ENCODE data around the gene LRG1. TPM values are rescaled to one million over a fixed set of nuclear protein-coding genes. Genes with fewer than 3 reads are reported as not detected.
"Not testable (repeated sequence)": the region's sequence is repeated elsewhere in the genome, so short reads cannot be mapped to it uniquely, and the experiment has no call there.

Gene LRG1
- total RNA-seq, 2 experiments from 2014 or later, result 0.88 to 0.92 TPM

DNA sequence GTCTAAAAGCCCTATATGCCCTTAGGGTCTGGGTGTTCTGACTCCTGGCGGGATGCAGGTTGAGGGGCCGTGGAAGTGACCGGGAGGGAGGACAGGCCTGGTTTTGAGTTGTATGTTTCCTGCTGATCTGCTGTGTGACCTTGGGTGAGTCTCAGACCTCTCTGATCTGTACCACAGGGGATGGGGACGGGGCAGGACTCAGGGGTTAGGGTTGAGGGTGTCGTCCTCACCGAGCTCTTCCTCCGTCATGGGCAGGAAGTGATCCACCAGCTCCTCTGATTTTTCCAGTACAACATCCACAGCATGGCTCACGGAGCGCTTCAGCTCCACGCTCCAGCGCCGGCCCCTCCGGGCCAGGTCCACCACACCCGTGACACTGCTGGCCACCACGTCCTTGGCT lies 11.0 kb downstream of the LRG1 start:
- no peak for DNase-seq
- intact Hi-C loops (cut with micrococcal nuclease), result loop anchor here (10.0 kb wide), 1 partner anchor 264 kb away; no protein-coding TSS in a partner anchor
- H3K4me3 Mint-ChIP-seq, result no peak overlapping the region
- no peaks in the 10 kb centered on the region for H3K36me3 Mint-ChIP-seq
- H3K9me3 Mint-ChIP-seq, result no peaks in the 10 kb centered on the region
- POLR2A ChIA-PET, result no interaction called here
- CTCF ChIA-PET, result no interaction called here
- peaks cover 9% of the 10 kb centered on the region for H3K27me3 Mint-ChIP-seq
- H3K4me1 Mint-ChIP-seq (ENCODE audit: low read depth), result no peaks in the 10 kb centered on the region
- no peak overlapping the region for H3K27ac Mint-ChIP-seq

DNA sequence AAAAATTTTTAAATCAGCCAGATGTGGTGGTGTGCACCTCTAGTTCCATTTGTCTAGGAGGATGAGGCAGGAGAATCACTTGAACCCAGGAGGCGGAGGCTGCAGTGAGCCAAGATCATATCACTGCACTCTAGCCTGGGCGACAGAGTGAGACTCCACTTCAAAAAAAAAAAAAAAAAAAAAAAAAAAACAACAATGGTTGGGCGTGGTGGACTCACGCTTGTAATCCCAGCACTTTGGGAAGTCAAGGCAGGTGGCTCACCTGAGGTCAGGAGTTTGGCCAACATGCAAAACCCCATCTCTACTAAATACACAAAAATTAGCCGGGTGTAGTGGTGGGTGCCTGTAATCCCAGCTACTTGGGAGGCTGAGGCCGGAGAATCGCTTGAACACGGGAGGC lies 12.5 kb downstream of the LRG1 start:
- H3K4me3 Mint-ChIP-seq, result not testable (repeated sequence)

DNA sequence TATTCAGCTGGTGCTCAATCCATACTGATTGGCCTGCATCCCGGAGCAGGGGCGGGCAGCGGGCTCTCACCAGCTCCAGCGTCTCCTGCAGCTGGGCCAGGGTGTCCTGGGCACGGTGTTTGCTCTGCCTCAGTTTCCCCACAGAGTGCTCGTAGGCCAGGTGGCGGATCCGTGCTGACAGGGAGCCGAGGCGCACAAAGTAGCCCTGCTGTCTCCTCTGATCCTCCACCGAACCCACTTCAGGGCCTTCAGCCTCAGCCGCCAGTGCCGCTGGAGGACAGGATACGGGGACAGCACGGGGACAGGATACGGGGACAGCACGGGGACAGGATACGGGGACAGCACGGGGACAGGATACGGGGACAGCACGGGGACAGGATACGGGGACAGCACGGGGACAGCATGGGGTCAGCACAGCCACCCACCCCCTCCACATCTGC lies 14.3 kb downstream of the LRG1 start:
- H3K27ac Mint-ChIP-seq, result no peak overlapping the region
- POLR2A ChIA-PET, result no interaction called here
- peaks cover 7% of the 10 kb centered on the region for H3K27me3 Mint-ChIP-seq
- H3K36me3 Mint-ChIP-seq, result no peaks in the 10 kb centered on the region
- H3K4me1 Mint-ChIP-seq (ENCODE audit: low read depth), result no peaks in the 10 kb centered on the region
- CTCF ChIA-PET, result interaction anchor here (0.6 to 3.3 kb wide), 20 partner anchors 10 to 291 kb away, joined by 3 to 33 read pairs (median 4); partner anchors contain the start of genes MPND, PLIN5 and YJU2
- no peaks in the 10 kb centered on the region for H3K9me3 Mint-ChIP-seq
- intact Hi-C loops (cut with micrococcal nuclease), result loop anchor here (10.0 kb wide), 1 partner anchor 261 kb away; no protein-coding TSS in a partner anchor
- DNase-seq, result no peak
- H3K4me3 Mint-ChIP-seq, result no peak overlapping the region

More for the DNA sequence above, 12.5 kb downstream of the LRG1 start:
- intact Hi-C loops (cut with micrococcal nuclease), result loop anchor here (10.0 kb wide), 1 partner anchor 263 kb away; no protein-coding TSS in a partner anchor
- H3K27me3 Mint-ChIP-seq; H3K36me3 Mint-ChIP-seq; DNase-seq; H3K9me3 Mint-ChIP-seq; POLR2A ChIA-PET; H3K4me1 Mint-ChIP-seq (ENCODE audit: low read depth); CTCF ChIA-PET; H3K27ac Mint-ChIP-seq: not testable (repeated sequence)

DNA sequence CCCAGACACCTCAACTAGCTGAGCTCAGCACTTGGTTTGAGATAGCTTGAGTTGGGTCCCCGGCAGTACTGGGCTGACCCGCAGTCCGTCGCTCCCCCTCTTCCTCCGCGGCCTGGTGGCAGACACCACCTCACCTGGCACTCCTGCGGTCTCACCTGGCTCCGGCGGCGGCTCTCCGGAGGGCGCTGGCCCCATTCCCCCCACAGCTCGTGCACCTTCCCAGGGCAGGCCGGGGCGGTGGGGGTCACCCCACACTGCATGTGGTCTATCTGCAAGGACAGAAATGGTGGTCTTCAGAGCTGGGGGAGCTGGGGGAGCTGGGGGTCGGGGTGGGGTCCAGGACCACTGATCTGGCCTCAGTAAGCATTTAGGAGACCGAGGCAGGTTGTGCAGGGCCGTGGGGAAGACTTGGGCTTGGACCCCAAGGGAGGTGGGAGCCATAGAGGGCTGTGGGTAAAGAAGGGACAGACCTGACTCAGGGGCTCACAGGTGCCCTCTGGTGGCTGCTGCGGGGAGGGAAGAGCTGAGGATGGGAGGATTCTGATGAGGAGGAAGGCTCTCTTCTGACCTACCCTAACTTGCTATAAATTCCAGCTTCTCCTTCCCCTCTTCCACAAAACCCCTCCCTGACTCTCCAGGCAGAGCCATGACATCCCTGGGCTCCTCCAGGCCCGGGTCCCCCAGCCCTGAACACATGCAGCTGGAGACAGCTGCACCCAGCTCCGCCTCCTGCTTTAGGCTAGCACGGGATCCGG lies 14.9 kb downstream of the LRG1 start:
- Mint-ChIP-seq H3K27ac (no peak overlapping the region), H3K27me3 (peaks cover 7% of the 10 kb centered on the region), H3K9me3 (no peaks in the 10 kb centered on the region), H3K4me1 (ENCODE audit: low read depth) (no peaks in the 10 kb centered on the region), H3K36me3 (no peaks in the 10 kb centered on the region), H3K4me3 (no peak overlapping the region)
- peak; percentile 80 for DNase-seq
- ChIA-PET POLR2A (no interaction called here), CTCF (interaction anchor here (0.6 to 3.3 kb wide), 25 partner anchors 10 to 291 kb away, joined by 3 to 33 read pairs (median 4); partner anchors contain the start of genes MPND, PLIN5 and YJU2)
- intact Hi-C loops (cut with micrococcal nuclease), result loop anchor here (10.0 kb wide), 1 partner anchor 260 kb away; no protein-coding TSS in a partner anchor

DNA sequence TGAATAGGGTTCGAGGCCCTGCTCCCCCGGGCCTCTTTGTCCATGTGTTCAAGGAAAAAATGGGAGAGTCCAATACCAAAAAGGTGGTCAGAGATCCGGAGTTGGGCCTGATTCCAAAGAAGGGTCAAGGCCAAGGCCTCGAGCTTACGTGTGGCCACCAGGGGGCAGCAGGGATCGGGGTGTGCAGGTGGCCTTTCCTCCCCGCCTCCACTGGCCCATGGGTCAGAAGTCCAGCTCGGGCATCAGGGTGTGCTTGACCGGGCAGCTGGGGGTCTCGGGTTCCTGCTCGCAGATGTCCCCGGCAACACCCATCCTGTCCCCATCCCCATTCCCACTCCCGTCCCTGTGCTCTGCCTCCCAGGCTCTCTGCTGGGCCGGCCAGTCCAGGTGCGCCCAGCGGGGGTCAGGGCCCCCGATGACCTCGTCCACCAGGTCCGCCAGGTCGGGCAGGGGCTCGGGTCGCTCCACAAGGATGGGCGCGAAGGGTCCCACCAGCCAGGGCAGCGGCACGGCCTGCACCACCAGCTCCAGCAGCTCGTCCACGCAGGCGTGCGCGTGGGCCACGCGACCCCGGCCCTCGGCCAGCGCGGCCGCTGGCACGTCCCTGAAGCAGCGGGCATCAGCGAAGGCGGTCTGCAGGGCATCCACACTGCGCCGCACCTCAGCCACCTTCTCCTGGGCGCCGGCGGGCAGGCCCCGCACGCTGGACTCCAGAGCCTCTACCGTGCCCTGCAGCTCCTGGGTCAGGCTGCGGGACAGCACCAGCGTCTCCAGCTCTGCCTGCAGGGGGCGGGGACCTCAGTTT lies 16.3 kb downstream of the LRG1 start:
- Mint-ChIP-seq H3K9me3 (no peaks in the 10 kb centered on the region), H3K27me3 (peaks cover 7% of the 10 kb centered on the region), H3K36me3 (no peaks in the 10 kb centered on the region), H3K4me3 (no peak overlapping the region), H3K27ac (no peak overlapping the region), H3K4me1 (ENCODE audit: low read depth) (no peaks in the 10 kb centered on the region)
- intact Hi-C loops (cut with micrococcal nuclease), result loop anchor here (10.0 kb wide), 1 partner anchor 259 kb away; no protein-coding TSS in a partner anchor
- DNase-seq, result peak; percentile 41
- POLR2A ChIA-PET, result no interaction called here
- CTCF ChIA-PET, result interaction anchor here (0.6 to 3.3 kb wide), 15 partner anchors 9 to 257 kb away, joined by 3 to 17 read pairs (median 4); partner anchors contain the start of genes LRG1 and PLIN5

DNA sequence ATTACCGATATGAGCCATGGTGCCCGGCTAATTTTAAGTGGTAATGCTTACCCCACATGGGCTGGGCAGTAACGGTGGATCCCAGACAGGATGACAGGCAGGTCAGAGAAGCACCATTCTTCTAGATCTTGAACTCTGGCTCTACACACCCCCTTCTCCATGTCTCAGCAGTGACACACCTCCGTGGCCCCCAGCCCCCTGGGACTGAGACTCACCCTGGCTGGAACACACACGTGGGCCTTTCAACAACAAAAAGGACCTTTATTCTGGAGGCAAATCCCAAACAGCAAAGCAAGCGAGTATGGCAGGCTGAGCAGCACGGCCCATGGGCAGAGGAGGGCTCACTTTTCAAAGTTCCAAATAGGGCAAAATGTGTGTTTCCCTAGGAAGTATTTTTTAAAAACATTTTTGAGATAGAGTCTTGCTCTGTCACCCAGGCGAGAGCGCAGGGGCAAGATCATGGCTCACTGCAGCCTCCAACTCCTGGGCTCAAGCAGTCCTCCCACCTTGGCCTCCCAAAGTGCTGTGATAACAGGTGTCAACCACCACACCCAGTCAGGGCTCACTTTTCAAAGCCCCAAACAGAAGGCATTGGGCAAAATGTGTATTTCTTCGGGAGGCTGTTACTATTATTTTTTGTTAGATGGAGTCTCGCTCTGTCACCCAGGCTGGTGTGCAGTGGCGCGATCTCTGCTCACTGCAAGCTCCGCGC lies 17.4 kb downstream of the LRG1 start:
- ChIA-PET CTCF (interaction anchor here (0.9 to 3.3 kb wide), 13 partner anchors 7 to 255 kb away, joined by 3 to 17 read pairs (median 4); partner anchors contain the start of genes LRG1 and PLIN5), POLR2A (interaction anchor here (0.5 kb wide), 1 partner anchor 38 kb away, joined by 4 read pairs; no protein-coding TSS in a partner anchor)
- H3K27me3 Mint-ChIP-seq, result peaks cover 5% of the 10 kb centered on the region
- H3K36me3 Mint-ChIP-seq, result no peaks in the 10 kb centered on the region
- intact Hi-C loops (cut with micrococcal nuclease), result loop anchor here (10.0 kb wide), 1 partner anchor 258 kb away; no protein-coding TSS in a partner anchor
- no peak overlapping the region for H3K4me3 Mint-ChIP-seq
- H3K4me1 Mint-ChIP-seq (ENCODE audit: low read depth), result no peaks in the 10 kb centered on the region
- DNase-seq, result no peak
- H3K27ac Mint-ChIP-seq, result no peak overlapping the region
- no peaks in the 10 kb centered on the region for H3K9me3 Mint-ChIP-seq

DNA sequence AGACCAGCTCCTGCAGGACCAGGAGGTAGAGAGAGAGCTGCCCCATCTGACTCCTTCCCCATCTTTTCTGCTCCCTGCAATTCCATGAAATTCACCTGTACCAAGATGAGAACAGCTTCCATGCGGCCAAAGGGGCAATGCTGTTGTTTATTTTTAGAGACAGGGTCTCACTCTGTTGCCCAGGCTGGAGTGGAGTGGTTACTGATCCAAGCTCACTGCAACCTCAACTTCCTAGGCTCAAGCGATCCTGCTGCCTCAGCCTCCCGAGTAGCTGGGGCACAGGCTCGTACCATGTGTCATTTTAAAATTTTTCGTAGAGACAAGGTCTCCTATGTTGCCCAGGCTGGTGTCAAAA lies 18.0 kb downstream of the LRG1 start:
- Mint-ChIP-seq H3K36me3 (no peaks in the 10 kb centered on the region), H3K9me3 (no peaks in the 10 kb centered on the region), H3K4me3 (no peak overlapping the region), H3K4me1 (ENCODE audit: low read depth) (no peaks in the 10 kb centered on the region), H3K27ac (no peak overlapping the region), H3K27me3 (peaks cover 5% of the 10 kb centered on the region)
- ChIA-PET POLR2A (interaction anchor here (0.5 kb wide), 1 partner anchor 39 kb away, joined by 4 read pairs; no protein-coding TSS in a partner anchor), CTCF (interaction anchor here (0.9 to 2.0 kb wide), 3 partner anchors 13 to 255 kb away, joined by 3 to 10 read pairs (median 3); no protein-coding TSS in a partner anchor)
- no peak for DNase-seq
- intact Hi-C loops (cut with micrococcal nuclease), result loop anchor here (10.0 kb wide), 1 partner anchor 257 kb away; no protein-coding TSS in a partner anchor

DNA sequence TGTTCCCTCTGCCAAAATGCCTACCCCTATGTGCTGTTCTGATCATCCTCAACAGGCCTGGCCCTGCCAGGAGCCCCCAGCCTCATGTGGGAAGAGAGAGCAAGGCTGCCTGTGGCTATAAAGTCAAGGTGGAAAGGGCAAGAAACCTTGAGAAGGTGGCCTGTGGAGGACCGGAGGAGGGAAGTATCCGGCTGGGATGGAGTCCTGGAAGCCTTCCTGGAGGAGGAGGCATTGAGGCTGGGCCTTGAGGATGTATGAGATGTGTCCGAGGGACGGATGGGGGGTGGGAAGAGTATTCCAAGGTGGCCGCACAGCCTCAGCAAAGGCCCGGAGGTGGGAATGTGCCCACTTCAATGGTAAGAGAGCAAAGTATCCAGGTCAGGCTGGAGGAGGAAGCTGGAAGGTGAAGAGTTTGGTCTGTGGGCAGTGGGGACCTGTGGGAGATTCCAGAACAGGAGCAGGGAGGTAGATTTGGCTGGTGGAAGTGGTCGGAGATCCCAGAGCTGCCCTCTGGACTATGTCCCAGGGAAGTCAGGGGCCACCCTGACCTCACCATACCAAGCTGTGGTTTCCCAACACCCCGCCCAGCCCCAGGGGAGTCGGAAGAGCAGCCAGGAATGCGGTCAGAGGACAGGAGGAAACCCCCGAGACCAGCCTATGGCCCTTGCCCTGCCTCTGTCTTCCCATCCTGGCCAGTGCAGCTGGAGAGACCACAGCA lies 18.5 kb downstream of the LRG1 start:
- H3K27me3 Mint-ChIP-seq, result peaks cover 5% of the 10 kb centered on the region
- no peaks in the 10 kb centered on the region for H3K36me3 Mint-ChIP-seq
- ChIA-PET POLR2A (interaction anchor here (0.5 kb wide), 1 partner anchor 39 kb away, joined by 4 read pairs; no protein-coding TSS in a partner anchor), CTCF (interaction anchor here (0.9 to 1.4 kb wide), 2 partner anchors 115 to 254 kb away, joined by 3 read pairs; no protein-coding TSS in a partner anchor)
- H3K9me3 Mint-ChIP-seq, result no peaks in the 10 kb centered on the region
- intact Hi-C loops (cut with micrococcal nuclease), result loop anchor here (10.0 kb wide), 1 partner anchor 257 kb away; no protein-coding TSS in a partner anchor
- no peak for DNase-seq
- H3K27ac Mint-ChIP-seq, result no peak overlapping the region
- H3K4me3 Mint-ChIP-seq, result no peak overlapping the region
- H3K4me1 Mint-ChIP-seq (ENCODE audit: low read depth), result no peaks in the 10 kb centered on the region

DNA sequence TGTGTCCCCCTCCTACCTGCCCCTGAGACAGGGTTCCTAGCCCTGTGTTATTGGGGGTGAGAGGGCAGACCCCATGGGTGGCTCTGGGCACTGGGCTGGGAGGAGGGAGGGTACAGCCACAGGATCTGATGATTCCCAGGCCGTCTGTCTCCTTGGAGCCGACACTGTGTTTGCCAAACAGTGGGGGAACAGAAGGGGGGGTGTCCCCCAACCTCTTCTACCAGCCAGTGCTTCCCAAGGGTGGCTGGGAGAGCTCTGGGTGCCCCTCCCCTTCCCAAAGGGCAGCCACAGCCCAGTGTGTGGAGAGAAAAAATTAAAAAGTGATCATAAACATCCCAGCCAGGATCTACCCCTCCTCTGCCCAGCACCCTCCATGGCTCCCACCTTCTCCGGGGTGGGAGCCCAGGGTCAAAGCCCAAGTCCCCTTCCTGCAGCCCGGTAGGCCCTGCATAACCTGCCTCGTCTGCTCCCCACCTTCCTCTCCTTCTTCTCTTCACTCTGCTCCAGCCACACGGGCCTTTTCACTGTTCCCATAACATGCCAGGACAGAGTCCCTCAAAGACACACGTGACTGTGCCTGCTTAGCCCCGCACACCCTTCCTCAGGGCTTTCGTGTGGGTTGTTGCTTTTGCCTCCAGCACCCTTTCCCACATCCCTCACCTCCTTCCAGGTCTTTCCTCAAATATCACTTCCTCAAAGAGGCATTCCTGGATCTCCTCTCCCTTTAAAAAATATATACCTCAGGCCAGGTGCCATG lies 20.1 kb downstream of the LRG1 start:
- DNase-seq, result no peak
- H3K27ac Mint-ChIP-seq, result no peak overlapping the region
- CTCF ChIA-PET, result no interaction called here
- peaks cover 3% of the 10 kb centered on the region for H3K27me3 Mint-ChIP-seq
- intact Hi-C loops (cut with micrococcal nuclease), result loop anchor here (10.0 kb wide), 1 partner anchor 255 kb away; no protein-coding TSS in a partner anchor
- H3K9me3 Mint-ChIP-seq, result no peaks in the 10 kb centered on the region
- H3K4me3 Mint-ChIP-seq, result no peak overlapping the region
- no peaks in the 10 kb centered on the region for H3K4me1 Mint-ChIP-seq (ENCODE audit: low read depth)
- POLR2A ChIA-PET, result no interaction called here
- no peaks in the 10 kb centered on the region for H3K36me3 Mint-ChIP-seq

DNA sequence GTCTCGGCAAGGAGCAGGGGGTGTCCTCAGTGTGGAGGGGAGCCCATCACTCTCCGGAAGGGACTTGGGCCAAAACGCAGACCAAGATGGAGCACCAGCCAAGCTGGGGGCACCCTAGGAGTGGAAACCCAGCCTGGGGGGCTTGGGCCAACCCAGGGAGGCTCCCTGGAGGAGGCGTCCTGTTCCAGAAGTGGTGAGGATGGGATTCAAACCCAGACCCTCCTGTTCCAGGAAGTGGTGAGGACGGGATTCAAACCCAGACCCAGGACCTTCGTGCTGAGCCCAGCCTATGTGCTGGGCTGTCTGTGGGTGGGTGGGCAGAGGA lies 20.7 kb downstream of the LRG1 start:
- no peaks in the 10 kb centered on the region for H3K4me1 Mint-ChIP-seq (ENCODE audit: low read depth)
- ChIA-PET POLR2A (no interaction called here), CTCF (no interaction called here)
- no peak for DNase-seq
- no peak overlapping the region for H3K4me3 Mint-ChIP-seq
- H3K9me3 Mint-ChIP-seq, result no peaks in the 10 kb centered on the region
- H3K36me3 Mint-ChIP-seq, result no peaks in the 10 kb centered on the region
- intact Hi-C loops (cut with micrococcal nuclease), result no loop called here
- no peak overlapping the region for H3K27ac Mint-ChIP-seq
- peaks cover 3% of the 10 kb centered on the region for H3K27me3 Mint-ChIP-seq

Measured in activated CD4-positive, alpha-beta memory T cell treated with anti-CD3 and anti-CD28 coated beads for 36 hours (primary cell).